Neutrophil (primary cell): ENCODE results near the gene FAM83D.

Experiments
- H3K27ac ChIP-seq: fragments of 200-600 bp; sonication (generic); 2 replicates; pipeline ENCODE4 v1.5.1; 2016; ENCODE audit warnings: mild to moderate bottlenecking, moderate library complexity
- H3K27me3 ChIP-seq: fragments of 200-600 bp; sonication (generic); 2 replicates; pipeline ENCODE4 v1.6.0; 2016; ENCODE audit warnings: mild to moderate bottlenecking
- H3K36me3 ChIP-seq: fragments of 200-600 bp; sonication (generic); 2 replicates; pipeline ENCODE4 v1.5.1; 2017
- H3K4me1 ChIP-seq, 2 experiments: fragments of 200-600 bp in 1 of 2; sonication (generic) in 1 of 2; 1 replicate in 1 of 2; 2 replicates in 1 of 2; pipeline versions ENCODE4 v1.5.1 to v1.6.1; 2013 to 2016; ENCODE audit warnings: low read depth in 1 of 2, low read length in 1 of 2, mild to moderate bottlenecking in 1 of 2, moderate library complexity in 1 of 2; ENCODE audit not compliant: control insufficient read depth in 1 of 2, insufficient read depth in 1 of 2
- H3K4me3 ChIP-seq, 2 experiments: fragments of 200-600 bp in 1 of 2; sonication (generic) in 1 of 2; 1 replicate in 1 of 2; 2 replicates in 1 of 2; pipeline ENCODE4 v1.5.1; 2013 to 2016; ENCODE audit warnings: low read depth in 1 of 2, low read length in 1 of 2, mild to moderate bottlenecking in 1 of 2, moderate library complexity in 1 of 2
- H3K9me3 ChIP-seq: fragments of 200-600 bp; sonication (generic); 2 replicates; pipeline ENCODE4 v1.5.1; 2016
- CTCF ChIP-seq: fragments of 200-600 bp; sonication (generic); IDR thresholded peaks from 2 replicates; pipeline ENCODE4 v1.5.1; 2016; ENCODE audit warnings: antibody characterized with exemption

The FAM83D gene

GRCh38 chr20:38937978-38938473 is 11.8 kb downstream of the FAM83D start:
- no peak overlapping the region for H3K4me3 ChIP-seq
- peaks cover 35% of the 10 kb centered on the region for H3K36me3 ChIP-seq
- H3K4me1 ChIP-seq = no peaks in the 10 kb centered on the region
- H3K9me3 ChIP-seq = no peaks in the 10 kb centered on the region
- no peaks in the 10 kb centered on the region for H3K27me3 ChIP-seq
- no peak for TF ChIP-seq CTCF
- H3K27ac ChIP-seq = no peak overlapping the region

- no peaks in the 10 kb centered on the region for H3K9me3 ChIP-seq
- no peak overlapping the region for H3K4me3 ChIP-seq
- no peak overlapping the region for H3K27ac ChIP-seq
- no peaks in the 10 kb centered on the region for H3K27me3 ChIP-seq
- no peaks in the 10 kb centered on the region for H3K4me1 ChIP-seq
- peaks cover 50% of the 10 kb centered on the region for H3K36me3 ChIP-seq
- TF ChIP-seq CTCF = no peak
Observed at GRCh38 chr20:38939686-38940085, 13.5 kb downstream of the FAM83D start.

GRCh38 chr20:38940644-38941043 is 14.4 kb downstream of the FAM83D start:
- H3K9me3 ChIP-seq = no peaks in the 10 kb centered on the region
- no peak overlapping the region for H3K27ac ChIP-seq
- H3K4me3 ChIP-seq = no peak overlapping the region
- H3K27me3 ChIP-seq = no peaks in the 10 kb centered on the region
- H3K4me1 ChIP-seq = no peaks in the 10 kb centered on the region
- H3K36me3 ChIP-seq = peaks cover 50% of the 10 kb centered on the region
- no peak for TF ChIP-seq CTCF

GRCh38 chr20:38941726-38942389 is 15.6 kb downstream of the FAM83D start:
- no peak overlapping the region for H3K27ac ChIP-seq
- no peaks in the 10 kb centered on the region for H3K27me3 ChIP-seq
- H3K9me3 ChIP-seq = no peaks in the 10 kb centered on the region
- no peaks in the 10 kb centered on the region for H3K4me1 ChIP-seq
- peaks cover 50% of the 10 kb centered on the region for H3K36me3 ChIP-seq
- H3K4me3 ChIP-seq = no peak overlapping the region
- no peak for TF ChIP-seq CTCF

- no peaks in the 10 kb centered on the region for H3K4me1 ChIP-seq
- H3K36me3 ChIP-seq = peaks cover 55% of the 10 kb centered on the region
- no peaks in the 10 kb centered on the region for H3K9me3 ChIP-seq
- no peak for TF ChIP-seq CTCF
- H3K4me3 ChIP-seq = no peak overlapping the region
- H3K27me3 ChIP-seq = no peaks in the 10 kb centered on the region
- no peak overlapping the region for H3K27ac ChIP-seq
Observed at GRCh38 chr20:38945012-38945411, 18.8 kb downstream of the FAM83D start.
